Urinary bladder (tissue), 4 donors: ENCODE measurements around the gene OR51M1. TPM values are rescaled to one million over a fixed set of nuclear protein-coding genes. Genes with fewer than 3 reads are reported as not detected.
"Not testable (repeated sequence)": the region's sequence is repeated elsewhere in the genome, so short reads cannot be mapped to it uniquely, and the experiment has no call there.

Source experiments
- DNase-seq: peaks from one replicate; pipeline ENCODE4 v3.0.0-alpha.2; 2015; ENCODE audit errors: extremely low spot score
- H3K27ac ChIP-seq: one replicate; pipeline ENCODE4 v1.5.1; 2013; ENCODE audit warnings: low read depth, mild to moderate bottlenecking, moderate library complexity
- H3K36me3 ChIP-seq: one replicate; pipeline ENCODE4 v1.6.1; 2013; ENCODE audit warnings: mild to moderate bottlenecking, moderate library complexity; ENCODE audit not compliant: insufficient read depth
- H3K4me1 ChIP-seq: one replicate; pipeline ENCODE4 v1.6.1; 2013; ENCODE audit warnings: mild to moderate bottlenecking, moderate library complexity; ENCODE audit not compliant: insufficient read depth
- H3K4me3 ChIP-seq: one replicate; pipeline ENCODE4 v1.5.1; 2013; ENCODE audit warnings: low read depth, low read length
- WGBS: extraction: QIAGEN DNeasy Blood & Tissue Kit; methylation state at CpG from one replicate; pipeline ENCODE4 v1.1.7; 2013; 5-methylcytosine and 5-hydroxymethylcytosine counted together
- polyA plus RNA-seq: library from polyadenylated mRNA; stranded (reverse); fragments of 200-250 nt; gene quantifications from one replicate; pipeline ENCODE4 v1.2.3, GENCODE V29; 2013
- total RNA-seq: library from RNA; depleted of rRNA; stranded (reverse); fragments of >200 nt; gene quantifications from one replicate; pipeline ENCODE4 v1.2.3, GENCODE V29; 2014
- donor health status: healthy with polysubstance abuse.
- donor health status: healthy.

Gene OR51M1
- total RNA-seq (not detected), polyA plus RNA-seq (not detected)

GRCh38 chr11:5383576-5383975, at the start of gene OR51M1:
Gene OR51M1 (plus strand): TSS chr11:5383812. CDS start chr11:5389399, 5,587 bp downstream.
- DNase-seq = no peak
- no peaks in the 10 kb centered on the region for H3K36me3 ChIP-seq
- no peaks in the 10 kb centered on the region for H3K4me1 ChIP-seq
- H3K4me3 ChIP-seq = no peak within 1 kb of the TSS
- H3K27ac ChIP-seq = no peak within 1 kb of the TSS
- 42% methylated on average over 1 of the region's 1 CpG for WGBS

- no peak for DNase-seq
- Histone ChIP-seq H3K36me3 (no peaks in the 10 kb centered on the region), H3K4me1 (no peaks in the 10 kb centered on the region), H3K4me3 (no peak overlapping the region), H3K27ac (no peak overlapping the region)
- 45% methylated on average over 1 of the region's 1 CpG for WGBS
Observed at GRCh38 chr11:5335170-5335569, 48.4 kb upstream of the OR51M1 start.

- no peak for DNase-seq
- Histone ChIP-seq H3K4me3 (no peak overlapping the region), H3K36me3 (no peaks in the 10 kb centered on the region), H3K27ac (no peak overlapping the region), H3K4me1 (no peaks in the 10 kb centered on the region)
Observed at GRCh38 chr11:5336331-5336730, 47.3 kb upstream of the OR51M1 start.

- not testable (repeated sequence) for H3K36me3 ChIP-seq, H3K4me1 ChIP-seq, H3K4me3 ChIP-seq, H3K27ac ChIP-seq, DNase-seq
- 84% methylated on average over 1 of the region's 1 CpG for WGBS
Observed at GRCh38 chr11:5337253-5337652, 46.4 kb upstream of the OR51M1 start.

- Histone ChIP-seq H3K4me3 (no peak overlapping the region), H3K4me1 (no peaks in the 10 kb centered on the region), H3K27ac (no peak overlapping the region), H3K36me3 (no peaks in the 10 kb centered on the region)
- 91% methylated on average over 1 of the region's 1 CpG for WGBS
- no peak for DNase-seq
Observed at GRCh38 chr11:5339771-5340322, 43.8 kb upstream of the OR51M1 start.

- 76% methylated on average over 6 of the region's 6 CpGs for WGBS
- DNase-seq = no peak
- H3K36me3 ChIP-seq = no peaks in the 10 kb centered on the region
- no peak within 1 kb of the TSS for H3K4me3 ChIP-seq
- H3K4me1 ChIP-seq = no peaks in the 10 kb centered on the region
- no peak within 1 kb of the TSS for H3K27ac ChIP-seq
Observed at GRCh38 chr11:5343474-5344335, 39.9 kb upstream of the OR51M1 start, which contains the start of gene OR51B5. Gene OR51B5 (minus strand): TSS chr11:5343524. CDS start chr11:5343524, 0 bp downstream.

GRCh38 chr11:5345831-5346230, 37.8 kb upstream of the OR51M1 start:
- H3K4me3 ChIP-seq = no peak overlapping the region
- no peak for DNase-seq
- H3K27ac ChIP-seq = no peak overlapping the region
- no peaks in the 10 kb centered on the region for H3K4me1 ChIP-seq
- no peaks in the 10 kb centered on the region for H3K36me3 ChIP-seq
- WGBS = 46% methylated on average over 3 of the region's 3 CpGs

GRCh38 chr11:5348551-5349194, 34.9 kb upstream of the OR51M1 start:
- Histone ChIP-seq H3K36me3 (no peaks in the 10 kb centered on the region), H3K27ac (no peak overlapping the region), H3K4me3 (no peak overlapping the region), H3K4me1 (no peaks in the 10 kb centered on the region)
- WGBS = 38% methylated on average over 3 of the region's 3 CpGs
- no peak for DNase-seq

GRCh38 chr11:5349550-5349949, 34.1 kb upstream of the OR51M1 start:
- 37% methylated on average over 1 of the region's 1 CpG for WGBS
- Histone ChIP-seq H3K4me3 (no peak overlapping the region), H3K36me3 (no peaks in the 10 kb centered on the region), H3K27ac (no peak overlapping the region), H3K4me1 (no peaks in the 10 kb centered on the region)
- DNase-seq = no peak

GRCh38 chr11:5351208-5351607, 32.4 kb upstream of the OR51M1 start, which contains the start of gene OR51B6:
Gene OR51B6 (plus strand): TSS chr11:5351508. CDS start chr11:5351508, 0 bp downstream.
- no peaks in the 10 kb centered on the region for H3K4me1 ChIP-seq
- H3K27ac ChIP-seq = no peak within 1 kb of the TSS
- 67% methylated on average over 1 of the region's 1 CpG for WGBS
- no peaks in the 10 kb centered on the region for H3K36me3 ChIP-seq
- no peak for DNase-seq
- H3K4me3 ChIP-seq = no peak within 1 kb of the TSS

- not testable (repeated sequence) for DNase-seq, H3K27ac ChIP-seq, H3K4me1 ChIP-seq, H3K36me3 ChIP-seq, H3K4me3 ChIP-seq
- WGBS = 79% methylated on average over 3 of the region's 5 CpGs
Observed at GRCh38 chr11:5356031-5356430, 27.6 kb upstream of the OR51M1 start.

GRCh38 chr11:5362017-5362625, 21.5 kb upstream of the OR51M1 start:
- WGBS = 51% methylated on average over 3 of the region's 3 CpGs
- Histone ChIP-seq H3K4me3 (no peak overlapping the region), H3K36me3 (no peaks in the 10 kb centered on the region), H3K4me1 (no peaks in the 10 kb centered on the region), H3K27ac (no peak overlapping the region)
- DNase-seq = no peak

- Histone ChIP-seq H3K4me1 (no peaks in the 10 kb centered on the region), H3K4me3 (no peak overlapping the region), H3K27ac (no peak overlapping the region), H3K36me3 (no peaks in the 10 kb centered on the region)
- DNase-seq = no peak
- WGBS = 89% methylated on average over 1 of the region's 1 CpG
Observed at GRCh38 chr11:5363679-5364078, 19.9 kb upstream of the OR51M1 start.
